Measurements from ENCODE around the gene ASB10. TPM values are rescaled to one million over a fixed set of nuclear protein-coding genes. Genes with fewer than 3 reads are reported as not detected.

The ASB10 gene
- total and polyA plus RNA-seq, 2 of the 4 experiments (the other 2 are of a cell fraction), result not detected

DNA sequence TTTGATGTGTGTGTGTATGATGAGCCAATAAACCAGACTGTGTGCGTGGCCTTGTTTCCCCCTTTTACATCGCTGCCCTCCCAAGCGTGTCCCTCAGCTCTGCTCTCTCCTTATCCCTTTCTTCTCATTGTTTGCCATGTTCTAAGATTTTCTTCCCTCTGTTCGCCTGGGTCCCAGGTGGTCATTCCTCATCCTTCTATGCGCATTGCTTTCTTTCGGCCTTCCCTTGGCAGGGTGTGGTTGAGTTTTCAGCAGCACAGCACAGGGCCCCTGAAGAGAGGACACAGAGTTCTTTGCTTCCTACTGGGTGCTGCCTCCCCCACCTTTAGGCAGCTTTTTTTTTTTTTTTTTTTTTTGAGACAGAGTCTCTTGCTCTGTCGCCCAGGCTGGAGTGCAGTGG, 42.7 kb downstream of the ASB10 start:
- Histone ChIP-seq H3K9ac (ENCODE audit: low read depth, low read length) (no peak overlapping the region), H3K27me3 (ENCODE audit: control insufficient read depth, insufficient read depth, low read length) (peaks cover 11% of the 10 kb centered on the region; the same call in 1 of the 2 replicates), H3K9me3 (ENCODE audit: control insufficient read depth, insufficient read depth, low read length) (no peaks in the 10 kb centered on the region), H4K5ac (ENCODE audit: low read depth, low read length) (no peak overlapping the region), H4K91ac (ENCODE audit: insufficient read depth, low read depth, low read length) (no peak overlapping the region), H3K4me2 (ENCODE audit: low read depth, low read length) (no peak overlapping the region), H3K9me1 (ENCODE audit: insufficient read depth, low read length) (0 out of 2 replicates have a peak, but pooled peaks cover 3% of the 10 kb centered on the region), H4K20me1 (ENCODE audit: insufficient read depth, low read length) (peaks cover 3% of the 10 kb centered on the region), H4K8ac (ENCODE audit: low read depth in 2 of 2, low read length in 2 of 2) (no peak overlapping the region), H2AK9ac (replicated peaks; ENCODE audit: low read depth, low read length, poor library complexity) (no peak overlapping the region), H3K27ac (ENCODE audit: insufficient read depth, low read length) (no peak overlapping the region), H2BK20ac (ENCODE audit: low read depth, low read length) (no peak overlapping the region), H3K23ac (ENCODE audit: low read depth, low read length) (no peak overlapping the region), H3K36me3 (ENCODE audit: control insufficient read depth, insufficient read depth, low read length) (peaks cover 44% of the 10 kb centered on the region), H2AFZ (replicated peaks; ENCODE audit: low read length, poor library complexity) (no peak overlapping the region), H3K14ac (replicated peaks; ENCODE audit: low read depth, low read length) (no peak overlapping the region), H2BK5ac (ENCODE audit: low read depth, low read length, poor library complexity, severe bottlenecking) (no peak overlapping the region), H2AK5ac (ENCODE audit: low read depth, low read length) (no peak overlapping the region), H3K18ac (ENCODE audit: low read depth, low read length) (no peak overlapping the region), H2BK120ac (ENCODE audit: low read depth, low read length) (no peak overlapping the region), H3K79me1 (ENCODE audit: low read depth in 1 of 2, low read length in 2 of 2) (no peaks in the 10 kb centered on the region), H3K4me3 (ENCODE audit: insufficient read depth, low read depth, low read length) (no peak overlapping the region), H3K4ac (ENCODE audit: low read depth, low read length) (no peak overlapping the region), H3K56ac (ENCODE audit: extremely low read depth, insufficient read depth, low read length) (no peak overlapping the region), H2BK15ac (ENCODE audit: low read depth, low read length) (no peak overlapping the region), H3K4me1 (ENCODE audit: control insufficient read depth, insufficient read depth, low read length) (no peaks in the 10 kb centered on the region)
- dilution Hi-C loops (cut with HindIII; ENCODE audit: low sequenced_read_pairs, unreplicated experiment) (no loop called here), in situ Hi-C loops (cut with MboI; ENCODE audit: low sequenced_read_pairs) (no loop called here), intact Hi-C loops (cut with micrococcal nuclease) (no loop called here)
- ATAC-seq (ENCODE audit: low read depth) (no peak), DNase-seq (no peak)
- TF ChIP-seq CEBPB (IDR thresholded peaks at IDR 0.05; ENCODE audit: low read depth, low read length) (no peak), MAFK (IDR thresholded peaks at IDR 0.05; ENCODE audit: low read depth, low read length) (no peak), SMC3 (IDR thresholded peaks at IDR 0.05; ENCODE audit: low read depth, low read length) (no peak)
- WGBS, 2 experiments (ENCODE audit: extremely low coverage in 2 of 2, insufficient read length in 1 of 2), result 90% methylated on average over 2 of the region's 7 CpGs; no CpG with 5 or more reads in 1 of the 2 experiments
- ChIA-PET CTCF (no interaction called here), POLR2A (ENCODE audit: unreplicated experiment) (interaction anchor here (0.6 kb wide), 1 partner anchor 65 kb away, joined by 3 read pairs; no protein-coding TSS in a partner anchor)
- no TSS peak for BruUV-seq (replicated peaks)

All from IMR-90 (cell line).